ENCODE measurements around the gene ATPAF1. TPM values are rescaled to one million over a fixed set of nuclear protein-coding genes. Genes with fewer than 3 reads are reported as not detected.

ATPAF1 gene
- total and polyA plus RNA-seq, 10 of the 15 experiments (the other 5 are each of a cell fraction or from before 2014, with no cell fraction given), result 15.2 to 93.5 (median 48.4) TPM

DNA sequence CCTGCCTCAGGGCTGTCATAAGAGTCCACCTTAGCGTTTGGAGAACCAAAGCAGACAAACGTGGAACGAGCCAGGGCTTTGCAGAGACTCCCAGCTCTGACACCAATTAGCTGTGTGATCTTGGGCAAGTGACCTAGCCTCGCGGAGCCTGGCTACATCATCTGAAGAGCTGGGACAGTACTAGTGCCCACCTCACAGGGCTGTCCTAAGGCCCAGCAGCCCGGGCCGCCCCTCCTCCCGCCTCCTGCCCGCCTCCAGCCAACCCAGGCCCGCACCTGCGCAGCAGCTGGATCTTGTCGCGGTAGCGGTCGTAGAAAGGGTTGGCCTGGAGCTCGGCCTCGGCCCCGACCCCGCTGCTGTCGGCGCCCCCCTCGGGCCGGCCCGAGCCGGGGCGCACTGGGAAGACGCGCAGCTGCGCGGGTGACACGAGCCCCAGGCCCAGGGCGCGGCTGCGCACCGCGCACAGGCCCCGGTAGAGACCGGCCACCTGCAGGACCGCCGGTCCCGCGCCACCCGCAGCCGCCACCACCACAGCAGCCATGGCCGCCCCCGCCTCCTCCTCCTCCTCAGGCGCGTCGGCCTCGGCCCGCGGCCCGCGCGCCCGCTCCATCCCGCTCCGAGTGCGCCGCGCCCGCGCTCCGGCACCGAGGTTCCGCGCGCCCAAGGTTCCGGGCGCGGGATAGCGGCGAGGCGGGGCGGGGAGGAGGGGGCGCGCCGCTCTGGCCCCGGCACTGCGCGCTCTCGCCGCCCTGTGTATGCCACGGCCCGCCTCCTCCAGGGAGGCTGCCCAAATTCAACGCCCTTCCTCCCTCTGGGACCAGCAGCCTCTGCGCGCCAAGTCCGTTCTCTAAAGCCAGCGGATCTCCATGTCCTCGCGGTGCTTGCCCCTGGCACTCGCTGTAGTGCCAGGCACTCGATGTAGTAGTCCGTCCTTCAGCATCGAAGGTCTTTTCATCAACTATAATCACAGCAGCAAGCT is at the start of gene ATPAF1 (continued):
- TF ChIP-seq ZBED1 (IDR thresholded peaks at IDR 0.05; ENCODE audit: borderline replicate concordance) (no peak), BMI1 (IDR thresholded peaks at IDR 0.05; ENCODE audit: borderline replicate concordance) (no peak), KLF5 (IDR thresholded peaks at IDR 0.05; ENCODE audit: partially characterized antibody) (peak; percentile 75), CHD4 (IDR thresholded peaks at IDR 0.05) (no peak), RAD21 (IDR thresholded peaks at IDR 0.05; ENCODE audit: insufficient read depth, low read depth, low read length) (no peak), ESRRA (IDR thresholded peaks at IDR 0.05; ENCODE audit: low read length) (no peak), JUND (IDR thresholded peaks at IDR 0.05; ENCODE audit: low read depth, low read length) (no peak), ZNF384 (IDR thresholded peaks at IDR 0.05; ENCODE audit: borderline replicate concordance, low read depth, low read length) (no peak), POU2F2 (IDR thresholded peaks at IDR 0.05; ENCODE audit: borderline replicate concordance, low read depth, low read length) (peak; percentile 54; the same call in 1 of the 3 replicates), SMAD1 (IDR thresholded peaks at IDR 0.05; ENCODE audit: low read depth, partially characterized antibody) (no peak), HDAC2 (IDR thresholded peaks at IDR 0.05) (no peak), SIX5 (IDR thresholded peaks at IDR 0.05; ENCODE audit: low read depth, low read length, severe bottlenecking) (peak; percentile 43), BRCA1 (IDR thresholded peaks at IDR 0.05; ENCODE audit: low read depth, low read length) (no peak)
- TF ChIP-seq, protein P1, sequence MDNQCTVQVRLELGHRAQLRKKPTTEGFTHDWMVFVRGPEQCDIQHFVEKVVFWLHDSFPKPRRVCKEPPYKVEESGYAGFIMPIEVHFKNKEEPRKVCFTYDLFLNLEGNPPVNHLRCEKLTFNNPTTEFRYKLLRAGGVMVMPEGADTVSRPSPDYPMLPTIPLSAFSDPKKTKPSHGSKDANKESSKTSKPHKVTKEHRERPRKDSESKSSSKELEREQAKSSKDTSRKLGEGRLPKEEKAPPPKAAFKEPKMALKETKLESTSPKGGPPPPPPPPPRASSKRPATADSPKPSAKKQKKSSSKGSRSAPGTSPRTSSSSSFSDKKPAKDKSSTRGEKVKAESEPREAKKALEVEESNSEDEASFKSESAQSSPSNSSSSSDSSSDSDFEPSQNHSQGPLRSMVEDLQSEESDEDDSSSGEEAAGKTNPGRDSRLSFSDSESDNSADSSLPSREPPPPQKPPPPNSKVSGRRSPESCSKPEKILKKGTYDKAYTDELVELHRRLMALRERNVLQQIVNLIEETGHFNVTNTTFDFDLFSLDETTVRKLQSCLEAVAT (IDR thresholded peaks at IDR 0.05), result no peak
- TF ChIP-seq, protein P2, sequence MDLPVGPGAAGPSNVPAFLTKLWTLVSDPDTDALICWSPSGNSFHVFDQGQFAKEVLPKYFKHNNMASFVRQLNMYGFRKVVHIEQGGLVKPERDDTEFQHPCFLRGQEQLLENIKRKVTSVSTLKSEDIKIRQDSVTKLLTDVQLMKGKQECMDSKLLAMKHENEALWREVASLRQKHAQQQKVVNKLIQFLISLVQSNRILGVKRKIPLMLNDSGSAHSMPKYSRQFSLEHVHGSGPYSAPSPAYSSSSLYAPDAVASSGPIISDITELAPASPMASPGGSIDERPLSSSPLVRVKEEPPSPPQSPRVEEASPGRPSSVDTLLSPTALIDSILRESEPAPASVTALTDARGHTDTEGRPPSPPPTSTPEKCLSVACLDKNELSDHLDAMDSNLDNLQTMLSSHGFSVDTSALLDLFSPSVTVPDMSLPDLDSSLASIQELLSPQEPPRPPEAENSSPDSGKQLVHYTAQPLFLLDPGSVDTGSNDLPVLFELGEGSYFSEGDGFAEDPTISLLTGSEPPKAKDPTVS (IDR thresholded peaks at IDR 0.05; ENCODE audit: low read depth, low read length), result no peak
- TF ChIP-seq, protein P3, sequence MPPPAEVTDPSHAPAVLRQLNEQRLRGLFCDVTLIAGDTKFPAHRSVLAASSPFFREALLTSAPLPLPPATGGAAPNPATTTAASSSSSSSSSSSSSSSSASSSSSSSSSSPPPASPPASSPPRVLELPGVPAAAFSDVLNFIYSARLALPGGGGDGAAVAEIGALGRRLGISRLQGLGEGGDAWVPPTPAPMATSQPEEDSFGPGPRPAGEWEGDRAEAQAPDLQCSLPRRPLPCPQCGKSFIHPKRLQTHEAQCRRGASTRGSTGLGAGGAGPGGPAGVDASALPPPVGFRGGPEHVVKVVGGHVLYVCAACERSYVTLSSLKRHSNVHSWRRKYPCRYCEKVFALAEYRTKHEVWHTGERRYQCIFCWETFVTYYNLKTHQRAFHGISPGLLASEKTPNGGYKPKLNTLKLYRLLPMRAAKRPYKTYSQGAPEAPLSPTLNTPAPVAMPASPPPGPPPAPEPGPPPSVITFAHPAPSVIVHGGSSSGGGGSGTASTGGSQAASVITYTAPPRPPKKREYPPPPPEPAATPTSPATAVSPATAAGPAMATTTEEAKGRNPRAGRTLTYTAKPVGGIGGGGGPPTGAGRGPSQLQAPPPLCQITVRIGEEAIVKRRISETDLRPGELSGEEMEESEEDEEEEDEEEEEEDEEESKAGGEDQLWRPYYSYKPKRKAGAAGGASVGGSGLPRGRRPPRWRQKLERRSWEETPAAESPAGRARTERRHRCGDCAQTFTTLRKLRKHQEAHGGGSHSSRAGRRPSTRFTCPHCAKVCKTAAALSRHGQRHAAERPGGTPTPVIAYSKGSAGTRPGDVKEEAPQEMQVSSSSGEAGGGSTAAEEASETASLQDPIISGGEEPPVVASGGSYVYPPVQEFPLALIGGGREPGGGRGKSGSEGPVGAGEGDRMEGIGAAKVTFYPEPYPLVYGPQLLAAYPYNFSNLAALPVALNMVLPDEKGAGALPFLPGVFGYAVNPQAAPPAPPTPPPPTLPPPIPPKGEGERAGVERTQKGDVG (CRISPR knock-in tag; IDR thresholded peaks at IDR 0.05), result no peak
- TF ChIP-seq, protein P4, sequence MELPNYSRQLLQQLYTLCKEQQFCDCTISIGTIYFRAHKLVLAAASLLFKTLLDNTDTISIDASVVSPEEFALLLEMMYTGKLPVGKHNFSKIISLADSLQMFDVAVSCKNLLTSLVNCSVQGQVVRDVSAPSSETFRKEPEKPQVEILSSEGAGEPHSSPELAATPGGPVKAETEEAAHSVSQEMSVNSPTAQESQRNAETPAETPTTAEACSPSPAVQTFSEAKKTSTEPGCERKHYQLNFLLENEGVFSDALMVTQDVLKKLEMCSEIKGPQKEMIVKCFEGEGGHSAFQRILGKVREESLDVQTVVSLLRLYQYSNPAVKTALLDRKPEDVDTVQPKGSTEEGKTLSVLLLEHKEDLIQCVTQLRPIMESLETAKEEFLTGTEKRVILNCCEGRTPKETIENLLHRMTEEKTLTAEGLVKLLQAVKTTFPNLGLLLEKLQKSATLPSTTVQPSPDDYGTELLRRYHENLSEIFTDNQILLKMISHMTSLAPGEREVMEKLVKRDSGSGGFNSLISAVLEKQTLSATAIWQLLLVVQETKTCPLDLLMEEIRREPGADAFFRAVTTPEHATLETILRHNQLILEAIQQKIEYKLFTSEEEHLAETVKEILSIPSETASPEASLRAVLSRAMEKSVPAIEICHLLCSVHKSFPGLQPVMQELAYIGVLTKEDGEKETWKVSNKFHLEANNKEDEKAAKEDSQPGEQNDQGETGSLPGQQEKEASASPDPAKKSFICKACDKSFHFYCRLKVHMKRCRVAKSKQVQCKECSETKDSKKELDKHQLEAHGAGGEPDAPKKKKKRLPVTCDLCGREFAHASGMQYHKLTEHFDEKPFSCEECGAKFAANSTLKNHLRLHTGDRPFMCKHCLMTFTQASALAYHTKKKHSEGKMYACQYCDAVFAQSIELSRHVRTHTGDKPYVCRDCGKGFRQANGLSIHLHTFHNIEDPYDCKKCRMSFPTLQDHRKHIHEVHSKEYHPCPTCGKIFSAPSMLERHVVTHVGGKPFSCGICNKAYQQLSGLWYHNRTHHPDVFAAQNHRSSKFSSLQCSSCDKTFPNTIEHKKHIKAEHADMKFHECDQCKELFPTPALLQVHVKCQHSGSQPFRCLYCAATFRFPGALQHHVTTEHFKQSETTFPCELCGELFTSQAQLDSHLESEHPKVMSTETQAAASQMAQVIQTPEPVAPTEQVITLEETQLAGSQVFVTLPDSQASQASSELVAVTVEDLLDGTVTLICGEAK (IDR thresholded peaks at IDR 0.05; ENCODE audit: borderline replicate concordance), result no peak
